Neural progenitor cell (in vitro differentiated cells): ENCODE measurements around the gene DNMT3B. TPM values are rescaled to one million over a fixed set of nuclear protein-coding genes. Genes with fewer than 3 reads are reported as not detected.

Source experiments
- DNase-seq: peaks from one replicate; pipeline ENCODE4 v3.0.0-alpha.2; 2016; ENCODE audit warnings: low spot score
- H2AFZ ChIP-seq: fragments of 200-600 bp; sonication (generic); replicated peaks from 2 replicates; pipeline ENCODE4 v1.6.1; 2016; ENCODE audit warnings: antibody characterized with exemption
- H3F3A ChIP-seq: fragments of 200-600 bp; sonication (generic); 2 replicates; pipeline ENCODE4 v1.6.1; 2016; ENCODE audit warnings: antibody characterized with exemption, low read depth
- H3K27ac ChIP-seq: fragments of 200-600 bp; sonication (generic); 2 replicates; pipeline ENCODE4 v1.5.1; 2016; ENCODE audit warnings: mild to moderate bottlenecking
- H3K27me3 ChIP-seq: fragments of 200-600 bp; sonication (generic); 2 replicates; pipeline ENCODE4 v1.6.1; 2016; ENCODE audit warnings: mild to moderate bottlenecking, moderate library complexity
- H3K36me3 ChIP-seq: fragments of 200-600 bp; sonication (generic); 2 replicates; pipeline ENCODE4 v1.5.1; 2016
- H3K4me1 ChIP-seq: fragments of 200-600 bp; sonication (generic); 2 replicates; pipeline ENCODE4 v1.6.1; 2016; ENCODE audit warnings: mixed run types
- H3K4me2 ChIP-seq: fragments of 200-600 bp; sonication (generic); 2 replicates; pipeline ENCODE4 v1.6.1; 2016
- H3K4me3 ChIP-seq: fragments of 200-600 bp; sonication (generic); 2 replicates; pipeline ENCODE4 v1.5.1; 2016
- H3K79me2 ChIP-seq: fragments of 200-600 bp; sonication (generic); 2 replicates; pipeline ENCODE4 v1.6.1; 2016; ENCODE audit warnings: low read depth
- H3K9ac ChIP-seq: fragments of 200-600 bp; sonication (generic); 2 replicates; pipeline ENCODE4 v1.6.1; 2016
- H3K9me3 ChIP-seq: fragments of 200-600 bp; sonication (generic); 2 replicates; pipeline ENCODE4 v1.5.1; 2016; ENCODE audit warnings: low read depth
- H4K20me1 ChIP-seq: fragments of 200-600 bp; sonication (generic); 2 replicates; pipeline ENCODE4 v1.6.1; 2016; ENCODE audit warnings: low read depth
- H3K27ac Mint-ChIP-seq: 3 replicates; pipeline ENCODE4 v1.8.0; 2021; ENCODE audit warnings: mixed read lengths
- H3K27me3 Mint-ChIP-seq: 2 replicates; pipeline ENCODE4 v1.8.0; 2022; ENCODE audit warnings: low read depth, mild to moderate bottlenecking, inconsistent platforms, moderate library complexity, mixed read lengths; ENCODE audit not compliant: insufficient read depth
- H3K36me3 Mint-ChIP-seq: 3 replicates; pipeline ENCODE4 v1.8.0; 2021; ENCODE audit warnings: mixed read lengths
- H3K4me1 Mint-ChIP-seq: 3 replicates; pipeline ENCODE4 v1.8.0; 2021; ENCODE audit warnings: mixed read lengths
- H3K4me3 Mint-ChIP-seq: 3 replicates; pipeline ENCODE4 v1.8.0; 2021; ENCODE audit warnings: mild to moderate bottlenecking, moderate library complexity, mixed read lengths
- H3K9me3 Mint-ChIP-seq: 3 replicates; pipeline ENCODE4 v1.8.0; 2020; ENCODE audit warnings: mixed read lengths
- CTCF ChIP-seq: fragments of 200-600 bp; sonication (generic); IDR thresholded peaks from 2 replicates; pipeline ENCODE4 v1.5.1; 2017; ENCODE audit warnings: antibody characterized with exemption, mild to moderate bottlenecking
- EZH2 ChIP-seq: fragments of 200-600 bp; sonication (generic); IDR thresholded peaks from 2 replicates; pipeline ENCODE4 v1.6.1; 2017; ENCODE audit warnings: antibody characterized with exemption, mild to moderate bottlenecking, moderate library complexity
- EZH2phosphoT487 ChIP-seq: fragments of 200-600 bp; sonication (generic); IDR thresholded peaks from 2 replicates; pipeline ENCODE4 v1.6.1; 2017; ENCODE audit warnings: antibody characterized with exemption
- total RNA-seq: library from RNA; depleted of rRNA; stranded (reverse); fragments of >200 nt; gene quantifications from 2 replicates; pipeline ENCODE4 v1.2.3, GENCODE V29; 2015; ENCODE audit warnings: low replicate concordance

Gene DNMT3B
- total RNA-seq, 1 donor from 2014 or later: 114 TPM

DNA sequence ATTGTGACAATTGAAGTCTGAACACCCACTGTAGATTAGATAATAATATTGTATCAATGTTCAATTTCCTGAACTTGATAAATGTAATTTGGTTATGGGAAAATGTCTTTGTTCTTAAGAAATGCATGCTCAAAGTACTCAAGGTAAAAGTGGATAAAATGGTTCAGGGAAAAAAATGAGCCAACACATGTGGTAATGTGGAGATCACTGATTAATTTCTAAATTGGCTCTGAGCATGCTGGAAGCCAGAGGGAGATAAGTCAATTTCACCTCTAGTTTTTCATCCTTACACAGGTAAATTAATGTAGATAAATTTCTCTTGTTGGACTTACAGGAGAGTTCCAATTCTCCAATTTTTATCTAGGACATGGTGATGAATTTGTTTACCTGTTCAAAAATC lies 10.9 kb upstream of the DNMT3B start:
- no peaks in the 10 kb centered on the region for H3K27me3 ChIP-seq
- TF ChIP-seq EZH2phosphoT487: no peak
- TF ChIP-seq CTCF: no peak
- no peak for TF ChIP-seq EZH2
- no peaks in the 10 kb centered on the region for H3K9me3 ChIP-seq
- no peak overlapping the region for H3K4me3 ChIP-seq
- peaks cover 39% of the 10 kb centered on the region for H3F3A ChIP-seq
- Mint-ChIP-seq H3K9me3 (no peaks in the 10 kb centered on the region), H3K4me3 (no peak overlapping the region), H3K36me3 (no peaks in the 10 kb centered on the region), H3K27me3 (peaks cover 5% of the 10 kb centered on the region), H3K4me1 (peaks cover 20% of the 10 kb centered on the region), H3K27ac (no peak overlapping the region)
- H2AFZ ChIP-seq: peak overlapping the region; percentile 19
- no peak overlapping the region for H3K4me2 ChIP-seq
- H3K27ac ChIP-seq: peak overlapping the region; percentile 88
- H3K36me3 ChIP-seq: no peaks in the 10 kb centered on the region
- H4K20me1 ChIP-seq: no peaks in the 10 kb centered on the region
- no peak overlapping the region for H3K9ac ChIP-seq
- peaks cover 29% of the 10 kb centered on the region for H3K4me1 ChIP-seq
- DNase-seq: no peak
- H3K79me2 ChIP-seq: no peaks in the 10 kb centered on the region

DNA sequence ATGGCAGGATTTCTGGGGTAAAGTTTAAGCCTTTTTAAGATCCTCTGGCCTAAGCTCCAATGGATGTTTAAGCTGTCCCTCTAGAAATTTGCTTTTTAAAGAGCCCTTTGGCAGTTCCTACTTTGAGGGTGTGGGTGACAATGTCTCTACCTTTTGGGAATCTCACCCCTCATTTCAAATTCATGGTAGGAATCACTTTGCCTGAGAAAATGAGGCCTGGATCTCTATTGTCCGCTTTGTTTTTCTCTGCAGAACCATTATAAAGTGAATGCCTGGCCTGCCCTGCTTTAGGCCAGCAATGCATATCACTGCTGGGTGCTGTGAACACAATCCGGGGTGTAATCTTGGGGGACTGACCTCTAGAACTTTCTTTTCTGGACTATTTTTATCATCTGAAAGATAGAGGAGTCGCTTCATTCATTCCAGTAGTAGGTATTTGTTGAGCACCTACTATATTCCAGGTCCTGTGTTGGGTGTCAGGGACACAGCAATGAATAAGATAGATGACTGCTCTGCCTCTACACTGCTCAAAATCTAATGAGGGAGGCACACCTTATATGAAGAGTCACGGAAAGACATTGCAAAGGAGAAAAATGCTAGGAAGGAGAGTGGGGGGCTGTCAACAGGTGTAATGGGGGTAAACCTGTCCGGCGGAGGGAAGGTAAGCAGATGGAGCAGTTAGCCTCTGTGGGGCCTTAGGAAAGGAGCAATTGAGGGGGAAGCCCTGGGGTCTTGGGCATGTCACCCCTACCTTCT lies 10.3 kb upstream of the DNMT3B start:
- Histone ChIP-seq H2AFZ (peak overlapping the region; percentile 19), H3K4me3 (no peak overlapping the region), H3K9ac (no peak overlapping the region), H3F3A (peaks cover 39% of the 10 kb centered on the region), H3K36me3 (no peaks in the 10 kb centered on the region), H4K20me1 (no peaks in the 10 kb centered on the region), H3K4me2 (no peak overlapping the region), H3K4me1 (peaks cover 29% of the 10 kb centered on the region), H3K79me2 (no peaks in the 10 kb centered on the region), H3K9me3 (no peaks in the 10 kb centered on the region), H3K27me3 (no peaks in the 10 kb centered on the region), H3K27ac (peak overlapping the region; percentile 88)
- Mint-ChIP-seq H3K27me3 (peaks cover 5% of the 10 kb centered on the region), H3K4me1 (peaks cover 20% of the 10 kb centered on the region), H3K9me3 (no peaks in the 10 kb centered on the region), H3K4me3 (peak overlapping the region; percentile 0), H3K27ac (no peak overlapping the region), H3K36me3 (no peaks in the 10 kb centered on the region)
- no peak for TF ChIP-seq EZH2
- no peak for TF ChIP-seq CTCF
- no peak for TF ChIP-seq EZH2phosphoT487
- no peak for DNase-seq

DNA sequence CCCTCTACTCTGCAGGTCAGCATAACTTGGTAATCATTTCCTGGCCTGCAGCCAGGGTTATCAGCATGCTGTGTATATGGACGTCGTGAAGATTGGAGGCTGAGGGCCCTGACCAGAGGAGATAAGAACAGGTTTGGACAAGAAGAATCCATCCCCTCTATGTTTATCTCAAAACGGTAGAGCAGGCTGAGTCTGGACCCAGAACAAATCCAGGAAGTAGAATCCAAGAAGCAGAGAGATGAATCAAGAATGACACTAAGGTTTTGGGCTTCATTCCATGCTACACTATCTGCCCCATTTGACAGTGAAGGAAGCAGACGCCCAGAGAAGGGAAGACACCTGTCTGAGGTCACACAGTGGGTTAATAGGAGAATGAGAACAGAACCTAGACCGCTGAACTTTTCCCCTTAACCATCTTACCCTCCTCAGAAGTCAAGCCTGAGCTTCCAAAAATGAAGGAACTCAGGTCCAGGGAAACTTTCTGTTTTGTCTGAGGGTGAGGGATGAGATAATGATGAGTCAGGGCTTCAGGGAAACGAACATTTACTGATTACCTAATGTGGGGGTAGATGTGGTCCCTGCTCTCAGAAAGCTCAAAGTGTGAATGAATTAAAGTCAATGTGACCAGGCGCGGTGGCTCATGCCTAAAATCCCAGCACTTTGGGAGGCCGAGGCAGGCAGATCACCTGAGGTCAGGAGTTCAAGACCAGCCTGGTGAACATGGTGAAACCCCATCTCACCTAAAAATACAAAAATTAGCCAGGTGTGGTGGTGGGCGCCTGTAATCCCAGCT lies 9.5 kb upstream of the DNMT3B start:
- H3K9me3 Mint-ChIP-seq: no peaks in the 10 kb centered on the region
- Histone ChIP-seq H2AFZ (no peak overlapping the region), H3K27me3 (no peaks in the 10 kb centered on the region), H3F3A (peaks cover 39% of the 10 kb centered on the region), H3K4me2 (no peak overlapping the region), H3K27ac (no peak overlapping the region), H3K4me3 (no peak overlapping the region), H4K20me1 (no peaks in the 10 kb centered on the region), H3K4me1 (peaks cover 29% of the 10 kb centered on the region), H3K79me2 (no peaks in the 10 kb centered on the region), H3K9me3 (no peaks in the 10 kb centered on the region), H3K9ac (no peak overlapping the region), H3K36me3 (no peaks in the 10 kb centered on the region)
- DNase-seq: no peak
- no peaks in the 10 kb centered on the region for H3K36me3 Mint-ChIP-seq
- peaks cover 20% of the 10 kb centered on the region for H3K4me1 Mint-ChIP-seq
- H3K4me3 Mint-ChIP-seq: no peak overlapping the region
- no peak overlapping the region for H3K27ac Mint-ChIP-seq
- no peak for TF ChIP-seq EZH2phosphoT487
- TF ChIP-seq CTCF: no peak
- no peak for TF ChIP-seq EZH2
- H3K27me3 Mint-ChIP-seq: peaks cover 5% of the 10 kb centered on the region
